ENCODE data around the gene SNX18.
A peak's percentile ranks its signal among the peaks of the same experiment; 100 is the strongest.

SNX18 gene

GRCh38 chr5:54545796-54546195 lies 28.2 kb downstream of the SNX18 start:
- TF ChIP-seq CTCF (IDR thresholded peaks at IDR 0.05; ENCODE audit: control insufficient read depth, insufficient read depth, low read depth, low read length, missing control alignments): no peak
- no peak overlapping the region for H3K4me3 ChIP-seq (ENCODE audit: control insufficient read depth, low read depth, low read length)
- no peak for DNase-seq (ENCODE audit: low read depth)

- no peak for TF ChIP-seq CTCF (IDR thresholded peaks at IDR 0.05; ENCODE audit: control insufficient read depth, insufficient read depth, low read depth, low read length, missing control alignments)
- DNase-seq (ENCODE audit: low read depth): peak; percentile 46
- H3K4me3 ChIP-seq (ENCODE audit: control insufficient read depth, low read depth, low read length): no peak overlapping the region
These were observed 30.2 kb downstream of the SNX18 start for GRCh38 chr5:54547711-54548250.

- no peak for DNase-seq (ENCODE audit: low read depth)
- TF ChIP-seq CTCF (IDR thresholded peaks at IDR 0.05; ENCODE audit: control insufficient read depth, insufficient read depth, low read depth, low read length, missing control alignments): no peak
- no peak overlapping the region for H3K4me3 ChIP-seq (ENCODE audit: control insufficient read depth, low read depth, low read length)
These were observed 31.0 kb downstream of the SNX18 start for GRCh38 chr5:54548565-54548964.

- H3K4me3 ChIP-seq (ENCODE audit: control insufficient read depth, low read depth, low read length): no peak overlapping the region
- TF ChIP-seq CTCF (IDR thresholded peaks at IDR 0.05; ENCODE audit: control insufficient read depth, insufficient read depth, low read depth, low read length, missing control alignments): no peak
- no peak for DNase-seq (ENCODE audit: low read depth)
These were observed 33.7 kb downstream of the SNX18 start for GRCh38 chr5:54551292-54551691.

- TF ChIP-seq CTCF (IDR thresholded peaks at IDR 0.05; ENCODE audit: control insufficient read depth, insufficient read depth, low read depth, low read length, missing control alignments): no peak
- no peak overlapping the region for H3K4me3 ChIP-seq (ENCODE audit: control insufficient read depth, low read depth, low read length)
- no peak for DNase-seq (ENCODE audit: low read depth)
These were observed 34.4 kb downstream of the SNX18 start for GRCh38 chr5:54551926-54552325.

- no peak overlapping the region for H3K4me3 ChIP-seq (ENCODE audit: control insufficient read depth, low read depth, low read length)
- no peak for DNase-seq (ENCODE audit: low read depth)
- no peak for TF ChIP-seq CTCF (IDR thresholded peaks at IDR 0.05; ENCODE audit: control insufficient read depth, insufficient read depth, low read depth, low read length, missing control alignments)
These were observed 34.9 kb downstream of the SNX18 start for GRCh38 chr5:54552446-54552845.
